Measurements from ENCODE around the gene ID2. TPM values are rescaled to one million over a fixed set of nuclear protein-coding genes. Genes with fewer than 3 reads are reported as not detected.

The ID2 gene
- total RNA-seq, 1 donor from 2014 or later = 314 TPM

DNA sequence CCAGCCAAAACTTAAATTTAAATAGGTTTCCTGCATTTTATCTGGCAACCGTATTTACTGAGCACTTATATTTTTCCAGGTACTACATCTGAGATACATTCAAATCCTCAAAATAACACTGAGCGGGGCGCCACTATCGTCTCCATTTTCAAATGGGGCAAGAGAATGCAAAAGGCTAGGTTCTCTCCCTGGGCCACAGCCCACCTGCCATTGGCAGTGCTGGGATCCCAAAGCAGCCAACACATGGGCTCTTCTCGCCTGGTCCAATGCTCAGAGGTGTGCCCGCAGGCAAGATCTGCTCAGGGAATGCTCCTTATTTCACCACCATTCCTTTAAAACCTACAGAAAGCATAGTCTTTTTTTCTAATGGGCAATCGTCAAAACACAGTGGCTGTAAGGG is 11.3 kb upstream of the ID2 start:
- DNase-seq = no peak

DNA sequence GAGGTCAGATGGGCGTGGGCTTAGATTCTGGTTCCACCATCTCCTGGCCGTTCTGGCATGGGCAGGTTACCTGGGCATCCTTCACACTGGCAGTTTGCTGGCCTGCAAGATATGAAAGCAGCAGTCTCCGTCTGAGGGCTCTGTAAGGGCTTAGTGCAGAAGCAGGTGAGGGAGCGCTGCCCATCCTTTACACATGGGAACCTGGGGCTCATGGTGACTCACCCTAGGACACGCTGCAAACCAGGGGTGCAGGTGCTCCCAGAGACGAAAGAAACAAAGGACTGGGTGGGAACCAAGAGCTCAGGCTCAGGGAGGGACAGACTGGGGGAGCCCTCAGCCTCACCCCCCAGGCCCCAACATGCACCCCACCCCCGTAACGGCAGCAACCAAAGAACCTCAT is 10.7 kb upstream of the ID2 start:
- DNase-seq = no peak

DNA sequence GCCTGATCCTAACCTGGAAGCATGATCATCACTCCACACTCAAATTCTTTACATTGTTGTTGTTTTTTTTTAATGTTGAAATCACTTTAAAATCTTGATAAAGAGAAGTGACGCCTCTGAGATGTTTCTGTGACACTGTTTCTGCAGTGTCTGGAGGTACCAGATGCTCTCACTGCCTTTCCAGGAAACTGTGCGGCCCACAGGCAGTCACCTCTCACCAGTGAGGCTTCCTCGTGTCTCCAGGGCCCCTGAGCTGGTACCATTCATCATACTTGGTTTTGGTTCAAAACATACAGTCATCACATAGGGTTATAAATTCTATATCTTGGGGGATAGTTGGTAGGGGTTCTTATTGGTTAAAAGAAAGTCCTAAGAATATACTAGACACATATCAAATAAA is 10.1 kb upstream of the ID2 start:
- DNase-seq = no peak

DNA sequence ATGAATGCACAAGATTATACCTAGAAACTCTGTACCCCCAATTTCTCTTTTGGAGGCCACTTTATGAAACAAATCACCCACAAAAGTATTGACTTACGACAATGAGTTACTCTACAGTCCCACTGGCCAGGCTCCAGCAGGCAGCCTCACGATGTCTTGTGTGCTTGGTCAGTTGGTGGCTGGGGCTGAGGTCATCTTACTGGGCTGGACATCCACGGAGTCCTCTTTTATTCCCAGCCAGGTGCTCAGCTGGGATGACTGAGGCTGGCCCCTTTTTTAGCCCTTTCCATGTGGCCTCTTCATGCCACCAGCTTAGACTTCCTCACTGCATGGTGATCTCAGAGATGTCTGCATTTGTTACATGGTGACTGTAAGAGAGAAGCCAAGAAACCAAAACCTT is 8.9 kb upstream of the ID2 start:
- DNase-seq = no peak

DNA sequence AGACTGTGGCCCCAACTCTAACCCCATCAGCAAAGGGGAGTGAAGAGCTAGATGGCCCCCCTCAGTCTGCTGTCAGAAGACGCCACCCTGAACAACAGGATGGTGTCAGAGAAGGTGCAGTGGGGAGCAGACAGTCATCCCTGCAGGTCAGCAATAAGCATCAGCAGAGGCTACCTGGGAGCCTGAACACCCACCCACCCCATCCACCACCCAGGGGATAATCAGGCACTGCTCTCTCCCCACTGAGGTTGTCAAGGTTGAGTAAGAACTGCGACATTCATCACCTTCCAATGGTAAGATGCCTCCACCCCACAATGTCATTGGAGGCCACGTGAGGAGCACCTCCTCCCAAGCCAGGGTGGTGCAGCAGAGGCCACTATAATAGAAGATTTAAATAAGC is 8.5 kb upstream of the ID2 start:
- no peak for DNase-seq

DNA sequence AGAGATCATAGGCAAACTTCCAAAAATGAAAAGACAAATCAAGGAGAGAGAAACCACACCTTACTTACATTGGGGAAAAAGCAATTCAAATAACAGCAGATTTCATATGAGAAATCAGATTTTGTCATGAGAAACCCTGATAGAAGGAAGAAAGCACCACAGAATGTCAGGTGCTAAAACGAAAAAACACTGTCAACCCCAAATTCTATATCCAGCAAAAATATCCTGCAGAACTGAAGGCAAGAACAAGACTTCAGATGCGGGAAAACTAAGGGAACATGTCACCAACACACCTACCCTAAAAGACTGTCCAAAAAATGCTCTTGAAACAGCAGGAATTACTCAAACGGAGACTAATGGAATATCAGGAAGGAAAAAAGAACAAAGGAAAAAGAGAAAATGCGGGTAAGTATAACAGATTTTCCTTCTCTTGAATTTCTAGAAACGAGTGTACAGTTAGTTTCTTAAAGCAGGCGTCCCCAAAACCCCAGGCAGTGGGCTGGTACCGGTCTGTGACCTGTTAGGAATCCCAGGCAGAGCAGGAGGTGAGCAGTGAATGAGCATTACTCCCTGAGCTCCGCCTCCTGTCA is 7.3 kb upstream of the ID2 start:
- no peak for DNase-seq

DNA sequence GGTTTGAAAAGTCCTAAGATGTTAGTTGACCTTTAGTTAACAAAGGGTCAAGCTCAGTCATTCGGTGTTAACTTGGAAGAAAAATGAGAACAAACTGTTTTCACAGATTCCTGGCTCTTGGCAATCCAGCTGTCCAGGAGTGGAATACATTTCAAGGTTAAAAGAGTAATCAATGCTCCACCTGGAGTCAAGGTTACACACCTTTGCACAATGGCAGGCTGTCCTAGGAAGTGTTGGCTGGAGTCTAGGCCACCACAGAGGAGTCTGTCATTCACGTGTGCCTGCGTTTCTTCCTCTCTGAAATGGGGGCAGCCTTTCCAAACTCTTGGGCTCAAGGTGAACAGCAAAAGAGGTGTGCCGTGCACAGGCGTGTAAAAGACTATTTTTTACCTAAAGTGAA is 6.3 kb upstream of the ID2 start:
- no peak for DNase-seq

DNA sequence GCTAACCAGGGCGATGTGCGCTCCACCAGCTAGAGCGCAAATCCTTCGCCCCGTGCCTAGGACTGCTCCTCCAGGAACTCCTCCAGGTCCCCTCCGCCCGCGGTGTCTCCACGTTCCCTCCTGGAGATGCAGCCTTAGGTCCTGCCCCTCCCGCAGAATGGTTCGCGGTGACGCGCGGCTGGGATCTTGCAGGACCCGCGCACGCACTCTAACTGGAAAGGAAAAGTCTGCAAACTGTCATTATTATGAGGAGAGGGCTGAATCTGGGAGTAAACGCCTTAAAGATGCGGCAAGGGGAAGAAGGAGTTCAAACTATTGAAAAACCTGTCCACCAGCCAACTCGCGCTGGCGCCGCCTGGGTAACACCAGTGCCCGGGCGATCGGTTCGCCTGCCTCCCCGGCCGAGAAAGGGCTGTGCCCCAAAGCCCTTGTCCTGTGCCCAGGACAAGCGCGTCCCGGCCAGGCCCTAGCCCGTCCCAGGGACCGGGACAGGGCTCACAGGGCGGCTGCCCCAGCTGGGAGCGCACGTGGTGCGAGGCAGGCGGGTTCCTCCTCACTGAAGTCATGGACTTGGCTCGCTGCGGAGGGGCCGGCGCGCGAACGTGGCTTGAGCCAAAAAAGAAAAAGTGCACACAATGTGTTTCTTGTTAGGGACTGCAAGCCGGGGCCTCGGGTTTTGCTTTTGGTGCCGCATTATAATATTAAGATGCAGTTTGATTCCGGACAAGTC is 5.5 kb upstream of the ID2 start:
- peak; percentile 82 for DNase-seq

DNA sequence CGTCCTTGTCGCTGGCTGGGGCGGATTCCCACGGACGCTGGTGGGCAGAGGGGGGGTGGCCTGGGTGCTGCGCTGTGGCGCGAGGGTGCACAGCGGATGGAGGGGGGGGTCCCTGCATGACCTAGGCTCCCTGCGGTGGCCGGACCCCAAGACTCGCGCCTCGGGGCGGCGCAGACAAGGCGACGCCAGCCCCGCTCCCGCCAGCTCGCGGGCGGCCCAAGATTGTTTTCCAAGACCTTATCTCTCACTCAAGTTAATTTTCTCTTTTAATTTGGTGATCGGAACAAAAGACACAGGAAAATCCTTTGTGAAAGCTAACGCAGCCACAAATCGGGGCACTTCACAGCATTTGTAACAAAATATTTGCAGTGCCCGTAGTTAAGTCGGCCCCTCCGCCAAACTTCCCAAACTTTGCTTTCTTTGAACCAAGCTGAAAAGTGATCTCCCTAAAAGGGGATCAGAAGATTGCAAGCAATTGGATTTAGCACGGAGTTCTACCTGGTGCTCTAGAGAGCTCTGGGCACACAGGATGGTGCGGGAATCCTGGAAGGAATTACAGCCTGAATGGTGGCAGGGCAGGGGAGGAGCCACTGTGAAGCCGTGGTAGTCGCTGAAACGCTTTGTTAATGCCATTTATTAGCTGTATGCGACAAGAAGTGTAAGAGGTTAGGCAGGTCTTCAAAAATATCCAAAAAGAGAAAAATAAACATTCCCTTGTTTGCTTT is 4.8 kb upstream of the ID2 start:
- no peak for DNase-seq

DNA sequence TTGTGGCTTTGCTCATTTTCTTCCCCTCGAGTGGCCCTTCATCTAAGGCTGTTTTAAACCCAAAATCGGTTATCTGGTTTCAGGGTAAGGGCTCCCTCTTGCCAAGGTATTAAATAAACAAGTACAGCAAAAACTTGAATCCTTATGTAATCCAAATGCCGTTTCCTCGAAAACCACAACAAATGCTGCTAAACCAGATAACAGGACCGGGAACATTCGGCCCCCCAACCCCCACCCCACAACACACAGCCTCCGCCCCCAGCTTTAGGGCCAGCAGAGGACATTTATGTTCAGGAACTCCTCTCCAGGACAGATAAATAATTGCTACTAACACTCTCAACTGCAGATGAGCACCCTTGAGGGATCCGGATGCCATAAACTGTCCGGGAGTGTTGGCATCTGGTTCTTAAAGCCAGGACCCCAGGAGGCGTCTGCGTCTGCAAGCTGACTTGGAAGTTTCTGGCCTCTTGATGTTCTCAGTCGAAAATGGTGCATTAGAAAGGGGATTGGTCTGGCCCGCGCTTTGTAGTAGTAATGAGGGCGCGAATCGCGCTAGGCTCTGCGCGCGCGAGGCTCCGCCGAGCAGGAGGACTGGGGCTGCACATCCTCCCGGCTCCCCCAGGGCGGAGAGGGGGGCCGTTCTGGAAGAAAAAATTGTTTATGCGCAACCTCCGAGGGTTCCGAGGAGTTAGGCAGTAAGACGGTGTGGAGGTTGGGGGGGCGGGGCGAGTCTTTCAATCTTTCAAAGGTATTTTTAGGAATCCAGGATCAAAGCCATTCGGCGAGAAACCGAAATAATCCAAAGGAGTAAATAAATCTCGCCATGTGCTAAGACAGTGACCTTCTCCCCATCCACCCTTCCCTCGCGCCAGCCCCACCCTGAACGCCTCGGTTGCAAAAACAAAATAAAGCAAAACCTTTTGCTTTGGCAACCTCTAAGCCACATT is 3.9 kb upstream of the ID2 start:
- DNase-seq = peak; percentile 32

DNA sequence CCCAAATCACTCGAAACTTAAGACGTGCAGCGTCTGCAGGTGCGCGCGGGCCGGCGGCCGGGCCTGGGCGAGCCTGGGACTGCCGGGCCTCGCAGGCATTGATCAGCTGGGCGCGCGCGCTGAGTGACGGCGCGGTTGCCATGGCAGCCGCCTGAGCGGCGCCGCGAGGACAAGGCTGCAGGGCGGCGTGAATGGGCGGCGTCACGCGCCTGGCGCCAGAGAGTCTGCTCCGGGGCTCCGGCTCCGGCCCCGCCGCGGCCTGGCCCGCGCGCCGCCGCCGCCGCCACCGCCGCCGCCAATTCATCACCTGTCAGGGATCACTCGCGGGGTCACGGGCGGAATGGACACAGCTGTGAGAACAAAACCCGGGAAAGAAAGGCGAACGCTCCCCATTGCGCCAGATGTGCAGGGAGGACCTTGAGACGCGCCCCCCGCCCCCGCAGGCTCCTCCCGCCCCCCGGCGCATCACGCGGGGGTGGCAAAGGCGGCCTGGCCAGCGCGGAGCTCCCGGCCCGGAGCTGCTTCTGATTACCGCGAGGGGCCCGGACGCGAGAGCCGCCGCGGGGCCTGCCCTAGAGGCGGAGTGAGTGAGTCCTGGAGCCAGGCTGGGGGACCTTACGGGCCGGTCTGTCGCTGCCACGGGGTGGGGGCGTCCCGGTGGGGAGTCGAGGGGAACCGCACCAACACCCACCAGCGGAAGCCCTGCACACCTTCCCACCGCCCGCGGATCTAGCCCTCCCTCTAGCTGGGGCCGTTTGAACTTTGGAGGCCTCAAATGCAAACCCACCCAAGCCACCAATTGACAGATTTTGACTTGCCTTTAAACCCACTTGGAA is 2.9 kb upstream of the ID2 start:
- DNase-seq = peak; percentile 83

DNA sequence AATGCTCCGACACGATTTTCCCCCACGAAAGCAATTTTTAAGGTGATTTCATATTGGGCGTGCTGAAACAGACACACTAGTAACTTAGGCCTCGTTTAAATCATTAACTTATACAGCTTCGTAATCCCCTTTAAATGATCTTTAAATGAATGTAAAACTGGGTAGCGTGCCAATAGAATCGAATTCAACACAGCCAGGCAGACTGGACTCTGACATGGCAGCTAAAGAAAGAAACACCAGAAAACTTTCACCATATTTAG is 2.4 kb upstream of the ID2 start:
- DNase-seq = no peak

DNA sequence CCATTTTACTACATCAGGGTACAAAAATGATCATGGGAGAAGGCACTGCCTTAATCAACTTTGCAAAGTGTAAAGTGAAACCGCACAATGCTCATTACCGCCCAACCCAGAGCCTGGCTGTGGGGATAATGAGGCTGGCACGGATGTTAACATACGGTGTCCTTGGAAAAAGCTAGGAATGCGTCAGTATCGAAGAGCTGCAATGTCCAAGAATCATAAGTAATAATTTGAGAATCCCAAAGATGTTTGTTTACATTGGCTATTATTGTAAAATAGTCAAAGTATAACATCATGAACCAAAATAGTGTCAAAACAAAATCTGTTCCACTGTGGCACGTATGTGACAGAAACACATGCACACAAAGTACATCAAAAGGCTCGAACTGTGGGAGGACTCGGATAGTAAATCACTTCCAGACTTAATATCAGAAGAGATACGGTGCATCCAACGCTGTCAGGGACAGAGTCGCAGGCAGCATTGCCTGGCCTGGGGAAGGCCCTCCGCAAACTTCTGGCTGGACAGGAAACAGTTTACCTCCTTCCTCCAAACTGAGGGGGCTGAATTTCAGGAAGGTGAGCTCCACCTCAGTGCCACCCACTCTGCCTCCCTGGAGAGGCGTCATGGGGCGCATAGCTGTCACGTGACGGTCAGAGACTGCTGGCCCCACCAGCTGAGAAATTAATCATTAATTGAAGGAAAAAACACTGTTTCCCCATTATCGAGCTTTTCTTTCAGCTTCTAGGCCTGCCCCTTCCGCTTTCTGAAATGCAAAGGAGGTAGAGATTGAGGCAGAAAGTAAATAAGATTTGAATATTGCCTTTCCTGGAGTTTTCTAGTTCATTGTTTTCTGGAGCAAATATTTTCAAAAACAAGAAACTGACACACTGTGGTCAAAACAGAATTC is 1.8 kb upstream of the ID2 start:
- peak; percentile 11 for DNase-seq

DNA sequence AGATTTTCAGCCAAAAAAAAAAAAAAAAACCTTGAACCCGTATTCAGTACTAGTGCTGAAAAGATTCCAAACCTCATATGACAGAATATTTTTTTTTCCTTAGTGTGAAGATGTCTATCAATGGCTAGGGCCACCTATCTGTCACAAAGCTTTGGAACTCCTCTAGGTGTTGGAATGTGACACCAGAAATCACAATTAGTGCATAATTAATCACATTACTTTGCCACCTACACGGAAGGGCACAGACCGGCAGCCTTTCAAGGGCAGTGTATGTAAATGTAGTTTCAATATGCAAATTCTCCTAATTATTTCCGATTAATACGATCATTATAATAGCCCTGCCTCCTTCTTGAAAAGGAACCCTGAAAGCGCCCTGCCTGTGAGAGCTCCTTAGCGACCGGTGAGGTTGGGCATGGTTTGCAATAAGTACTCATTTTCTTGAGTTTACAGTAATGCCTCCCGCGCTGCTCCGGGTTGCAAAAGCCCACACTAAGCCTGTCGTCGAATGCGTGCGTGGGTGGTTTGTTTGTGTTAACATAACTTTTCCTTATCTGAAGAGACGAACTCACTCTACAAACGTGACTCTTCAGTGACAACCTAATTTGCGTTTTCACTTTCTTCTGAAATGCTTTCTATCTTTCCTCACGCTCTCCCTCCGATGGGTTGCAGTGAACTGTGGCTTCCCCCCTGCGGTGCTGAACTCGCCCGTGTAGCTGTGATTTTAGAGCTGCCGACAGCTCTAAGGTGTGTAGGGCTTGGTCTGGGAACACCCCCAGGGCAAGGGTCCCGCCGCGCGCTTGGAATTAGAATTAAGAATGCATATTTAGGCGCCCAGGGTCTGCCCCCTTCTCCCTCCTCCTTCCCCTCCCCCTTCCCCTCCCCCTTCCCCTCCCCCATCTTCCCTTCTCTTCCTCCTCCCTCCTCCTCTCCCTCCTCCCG is 765 bp upstream of the ID2 start:
- peak; percentile 64 for DNase-seq

DNA sequence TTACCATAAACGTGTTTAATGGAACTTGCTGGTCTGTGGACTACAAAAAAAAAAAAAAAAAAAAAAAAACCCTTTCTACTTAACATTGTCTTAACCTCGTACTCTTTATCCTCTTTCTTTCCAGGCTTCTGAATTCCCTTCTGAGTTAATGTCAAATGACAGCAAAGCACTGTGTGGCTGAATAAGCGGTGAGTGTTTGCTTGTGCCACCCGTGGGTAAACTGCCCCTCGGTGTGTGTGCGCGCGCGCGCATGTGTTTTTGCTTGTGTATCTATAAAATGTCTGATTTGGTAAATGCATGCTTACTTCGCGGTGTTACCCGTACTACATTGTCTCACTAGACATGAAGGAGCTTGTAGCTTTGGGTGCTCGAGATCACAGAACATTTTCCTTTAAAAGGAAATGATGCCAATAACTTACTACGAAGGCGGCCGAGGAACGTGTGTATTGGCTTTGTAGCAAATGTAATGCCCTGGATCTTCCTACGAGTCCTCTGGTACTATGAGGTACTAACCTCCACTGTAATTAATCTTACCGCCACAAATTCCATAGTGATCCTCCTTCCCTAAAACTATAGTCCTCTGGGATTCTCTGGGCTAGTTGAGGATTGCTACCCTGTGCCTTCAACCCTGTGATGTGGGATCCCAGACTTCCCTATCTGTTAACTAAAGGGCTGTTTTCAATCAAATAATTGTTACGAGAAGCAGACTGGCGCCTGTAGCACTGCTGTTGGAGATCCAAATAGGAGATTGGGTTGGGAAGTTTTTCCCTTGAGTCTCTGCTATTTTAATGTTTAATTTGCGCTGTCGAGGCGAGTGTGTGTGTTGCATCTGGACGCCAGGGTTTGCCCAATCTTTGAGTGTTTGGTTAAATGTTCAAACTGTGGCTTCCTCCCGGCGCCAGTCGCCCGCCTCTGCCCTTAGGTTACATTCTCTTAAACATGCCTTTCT is 1.1 kb downstream of the ID2 start:
- peak; percentile 14 for DNase-seq

DNA sequence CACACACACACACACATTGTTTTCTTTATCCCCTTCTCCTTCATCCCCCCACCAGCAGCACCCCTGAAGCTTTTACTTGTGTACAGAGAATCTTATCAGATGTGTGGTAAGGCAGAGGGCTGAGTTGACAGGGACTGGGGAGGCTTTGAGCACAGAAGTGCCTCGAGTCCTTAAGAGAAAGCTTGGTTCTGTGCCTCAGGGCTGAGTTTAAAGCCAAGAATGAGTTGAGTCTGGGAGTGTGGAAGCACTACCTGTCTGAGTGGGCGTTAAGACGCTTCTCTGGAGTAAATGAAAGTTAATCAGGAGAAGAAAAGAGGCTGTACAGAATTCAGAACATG is 2.7 kb downstream of the ID2 start:
- DNase-seq = no peak

DNA sequence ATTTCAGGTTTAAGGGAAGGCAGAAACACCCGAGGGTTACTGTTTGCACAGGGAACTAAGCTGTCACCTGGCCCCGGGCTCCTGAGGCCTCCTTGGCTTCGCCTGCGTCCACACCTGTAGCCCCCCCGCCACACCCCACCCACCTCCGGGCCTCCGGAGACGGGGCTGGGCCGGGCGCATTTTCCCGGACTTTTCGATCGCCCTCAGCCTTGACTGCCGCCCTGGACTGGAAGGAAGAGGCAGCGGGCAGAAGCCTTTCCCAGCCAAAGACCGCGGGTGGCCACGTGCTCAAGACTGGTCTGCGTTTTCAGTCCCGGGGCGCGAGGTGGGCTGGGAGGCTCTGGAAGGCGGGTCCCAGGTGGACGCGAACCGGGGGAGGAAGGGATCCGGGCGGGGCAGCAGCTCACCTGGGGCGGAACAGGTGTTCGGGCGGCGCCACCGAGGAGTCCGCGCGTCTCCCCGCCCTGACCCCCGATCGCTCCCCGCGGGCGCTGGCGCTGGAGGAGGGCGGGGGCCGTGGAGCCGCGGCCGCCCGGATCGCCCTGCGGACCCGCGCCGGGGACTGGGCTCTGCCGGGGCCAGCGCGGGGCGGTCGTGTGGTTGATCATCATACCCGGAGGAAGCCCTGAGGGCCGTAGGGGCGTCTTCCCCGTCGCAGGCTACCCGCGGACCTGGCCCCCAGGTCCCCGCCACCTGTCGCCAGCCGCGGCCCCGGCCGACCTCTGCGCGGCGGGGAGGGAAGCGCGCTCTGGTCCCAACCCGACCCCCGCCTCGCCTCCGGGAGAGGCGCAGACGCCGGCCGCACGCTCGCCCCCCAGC is 3.2 kb downstream of the ID2 start:
- peak; percentile 6 for DNase-seq

Data from occipital lobe (tissue), 2 donors.